GM21381 (cell line): ENCODE measurements around the gene ENAH.
"Not testable (repeated sequence)": the region's sequence is repeated elsewhere in the genome, so short reads cannot be mapped to it uniquely, and the experiment has no call there.

Experiments used
- ATAC-seq: cut with Tn5 transposase; IDR thresholded peaks from one replicate; pipeline ENCODE4 v1.9.1; 2021; ENCODE audit warnings: mild to moderate bottlenecking, moderate library complexity; ENCODE audit not compliant: unreplicated experiment

Gene ENAH

DNA sequence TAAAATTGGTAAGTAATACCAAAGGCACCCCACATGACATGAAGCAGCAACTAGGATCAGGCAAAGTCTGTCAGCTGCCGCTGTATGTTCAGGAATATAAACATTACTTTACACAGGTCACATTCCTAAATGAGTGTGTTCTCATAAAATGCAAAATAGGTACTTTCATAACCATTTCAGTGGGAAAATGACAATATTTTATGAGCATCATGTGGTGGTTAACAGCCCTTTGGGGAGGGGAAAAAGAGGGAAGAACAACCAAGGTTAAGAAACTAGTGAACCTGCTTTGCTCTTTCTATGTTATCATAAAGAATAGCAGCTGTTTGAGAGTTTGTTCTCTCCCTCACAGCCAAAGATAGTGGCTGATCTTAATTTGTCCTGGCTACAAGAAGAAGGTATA is 119.7 kb downstream of the ENAH start:
- ATAC-seq: no peak

DNA sequence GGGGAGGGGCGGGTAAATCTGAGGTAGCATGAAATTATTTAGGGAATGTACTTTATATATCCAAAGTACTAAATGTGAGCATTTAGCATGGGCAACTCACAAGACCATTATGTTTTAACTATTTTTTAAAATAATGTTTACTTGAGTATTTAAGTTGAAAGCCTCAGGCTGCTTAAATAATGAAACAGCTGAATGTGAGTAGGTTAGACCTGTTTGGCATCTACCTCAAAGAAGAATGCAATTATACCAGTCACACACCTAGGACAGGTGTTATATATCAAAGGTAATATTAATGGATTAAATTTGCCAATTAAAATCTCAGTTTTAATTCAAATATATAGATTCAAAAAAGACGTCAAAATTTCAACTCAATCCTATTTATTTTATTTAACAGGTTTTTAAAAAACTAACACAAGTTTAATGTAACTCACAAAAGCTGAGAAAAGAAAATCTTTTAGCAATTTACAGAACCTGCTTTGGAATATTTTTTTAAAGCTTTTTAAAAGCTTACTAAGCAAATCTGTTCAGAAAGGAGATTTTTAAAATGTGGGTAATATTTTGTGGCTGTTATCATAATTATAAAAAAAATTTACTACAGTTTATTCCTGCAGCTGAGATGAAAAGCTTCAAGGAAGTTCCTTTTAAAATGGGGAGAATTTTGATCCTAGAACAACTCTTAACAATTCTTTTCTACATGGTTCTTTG is 120.5 kb downstream of the ENAH start:
- no peak for ATAC-seq

DNA sequence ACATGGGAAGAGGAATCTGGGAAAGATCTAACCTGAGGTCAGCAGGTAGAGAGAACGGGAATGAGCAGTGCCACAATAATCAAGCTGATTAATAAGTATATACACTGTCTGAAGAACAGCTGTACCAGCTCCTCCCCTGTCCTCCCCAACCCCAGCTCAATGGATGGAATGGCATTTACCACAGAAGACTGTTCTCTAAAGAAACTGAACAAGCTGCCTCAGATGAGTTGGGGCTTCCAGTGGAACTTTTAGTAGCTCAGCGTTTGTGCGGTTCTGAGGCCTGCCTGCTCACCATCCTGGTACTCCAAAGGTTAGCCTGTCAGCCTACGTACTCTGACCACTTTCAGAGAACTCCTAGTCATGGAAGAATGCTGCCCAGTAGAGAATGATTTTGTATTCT is 123.2 kb downstream of the ENAH start:
- ATAC-seq: no peak

DNA sequence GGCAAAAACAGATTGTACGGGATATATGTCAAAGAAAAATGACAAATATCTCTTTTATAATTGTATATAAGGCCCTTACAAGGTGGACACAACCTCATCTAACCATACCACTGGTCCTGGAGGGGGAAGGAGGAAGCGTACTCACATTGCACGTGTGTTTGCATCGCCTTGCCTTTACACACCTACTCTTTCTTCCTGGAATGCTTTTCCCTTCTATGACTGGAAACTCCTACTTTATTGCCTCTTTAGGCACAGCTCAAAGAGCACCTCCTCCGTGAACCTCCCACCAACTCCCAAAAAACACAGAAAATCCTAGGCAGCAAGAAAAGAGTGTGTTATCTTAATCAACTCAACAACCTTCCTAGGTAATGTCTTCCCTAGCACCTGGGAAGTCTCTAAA is 125.3 kb downstream of the ENAH start:
- no peak for ATAC-seq

DNA sequence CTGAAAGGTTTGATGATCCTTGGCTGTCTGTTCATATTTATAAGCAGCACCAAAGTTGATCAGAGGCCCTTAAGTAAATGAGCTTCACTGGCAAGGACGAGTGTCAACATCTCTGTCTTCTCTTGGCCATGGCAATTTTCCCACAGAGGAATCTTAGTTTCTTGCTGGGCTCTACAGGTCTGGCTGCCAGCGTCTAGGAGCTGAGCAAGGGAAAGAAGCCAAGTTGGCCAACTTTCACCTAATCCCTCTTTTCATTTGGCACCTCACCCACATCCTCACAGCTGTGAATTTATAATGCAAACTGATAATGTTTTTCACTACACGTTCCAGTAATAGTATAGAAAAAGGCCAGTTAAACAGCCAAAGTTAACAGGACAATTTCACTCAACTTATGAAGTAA is 126.0 kb downstream of the ENAH start:
- no peak for ATAC-seq

DNA sequence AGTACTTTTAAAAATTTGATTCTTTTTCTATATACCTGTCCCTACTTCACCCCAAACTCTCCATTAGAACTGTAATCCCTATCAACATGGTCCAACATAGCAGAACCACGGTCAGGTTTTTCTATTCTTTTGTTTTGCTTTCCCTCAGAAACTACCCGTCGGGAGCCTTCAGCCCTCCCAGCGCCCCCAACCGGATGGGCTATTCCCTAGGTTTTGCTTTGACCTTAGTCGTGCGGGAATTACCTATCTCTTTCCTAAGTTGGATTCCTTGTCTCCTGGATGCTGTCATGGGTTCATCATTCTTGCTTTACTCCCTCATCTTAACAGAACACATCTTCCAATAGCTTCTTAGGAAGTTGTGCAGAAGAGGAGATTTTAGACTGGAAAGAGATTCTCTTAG is 127.5 kb downstream of the ENAH start:
- ATAC-seq: no peak

DNA sequence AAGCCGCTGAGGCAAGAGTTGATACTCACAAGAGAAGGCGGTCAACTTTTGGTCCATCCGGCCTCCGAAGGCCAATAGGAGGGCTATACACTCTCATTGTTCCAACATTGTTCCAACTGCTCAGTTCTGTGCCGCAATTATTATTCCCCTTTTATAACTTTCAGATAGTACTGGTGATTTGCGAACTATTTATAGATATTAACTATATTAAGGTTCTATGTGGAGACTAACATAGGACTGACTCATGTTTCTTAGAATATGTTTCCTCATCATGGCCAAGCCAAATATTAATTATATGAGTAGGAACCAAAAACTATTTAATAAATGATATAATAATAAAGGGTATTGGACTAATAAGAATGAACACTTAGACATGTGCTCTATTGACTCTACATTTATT is 128.4 kb downstream of the ENAH start:
- no peak for ATAC-seq

DNA sequence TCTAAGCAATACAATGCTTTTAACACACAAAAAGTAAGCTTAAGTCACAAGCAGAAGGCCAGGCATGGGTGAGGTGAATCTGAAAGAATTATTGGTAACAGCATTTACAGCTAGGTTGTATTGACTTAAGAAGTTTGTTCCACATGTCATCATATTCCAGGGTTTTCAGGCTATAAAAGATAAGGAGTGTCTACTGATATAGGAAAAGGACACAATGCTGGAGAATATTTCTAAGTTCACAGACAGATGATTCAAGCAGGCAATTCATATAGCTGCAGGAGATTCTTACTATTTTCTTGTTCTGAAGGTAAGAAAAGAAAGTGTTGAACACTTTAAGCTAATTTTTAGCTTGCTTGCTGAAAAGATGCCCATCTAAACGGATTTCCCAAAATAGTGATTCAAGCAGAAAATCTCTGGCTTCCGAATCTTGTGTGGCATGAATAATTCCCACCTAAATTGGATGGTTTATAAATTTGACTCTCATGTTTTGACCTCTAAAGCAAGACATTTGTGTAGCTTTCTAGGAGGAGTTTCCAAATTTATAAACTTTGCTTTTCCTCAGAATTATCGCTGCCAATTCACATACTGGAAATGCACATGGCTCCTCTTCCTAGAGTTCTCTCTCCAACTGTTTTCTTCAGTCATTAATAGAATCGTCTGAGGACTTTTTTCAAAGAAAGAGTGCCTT is 129.5 kb downstream of the ENAH start:
- ATAC-seq: no peak

DNA sequence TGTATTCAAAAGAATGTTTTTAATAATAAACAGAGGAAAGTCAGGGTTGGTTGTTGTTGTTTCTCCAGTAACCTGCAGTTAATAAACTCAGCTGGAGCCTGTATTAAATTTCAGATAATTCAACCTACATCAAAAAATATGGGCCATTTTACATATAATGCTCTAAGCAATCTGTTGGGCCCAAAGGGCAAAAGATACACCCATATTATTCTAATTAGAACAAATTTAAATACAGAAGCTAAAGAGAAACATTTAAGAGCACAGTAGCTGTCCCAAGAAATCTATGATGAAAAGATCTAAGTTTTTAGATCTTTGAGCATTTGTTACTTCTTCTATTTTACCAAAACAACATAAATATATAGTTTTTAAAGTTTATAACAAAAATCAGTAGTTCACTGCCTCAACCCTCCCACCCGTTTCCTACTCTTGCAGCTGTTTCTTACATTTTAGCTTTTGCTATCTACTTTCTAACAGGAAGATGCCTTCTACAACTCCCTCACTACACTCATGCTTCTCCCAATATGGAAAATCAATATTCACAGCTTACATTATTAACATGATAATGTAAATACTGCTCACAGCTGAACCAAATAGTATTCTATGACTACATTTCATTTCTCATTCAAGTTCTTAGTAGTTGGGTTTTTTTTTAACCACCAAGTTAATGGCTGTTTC is 130.2 kb downstream of the ENAH start:
- no peak for ATAC-seq

DNA sequence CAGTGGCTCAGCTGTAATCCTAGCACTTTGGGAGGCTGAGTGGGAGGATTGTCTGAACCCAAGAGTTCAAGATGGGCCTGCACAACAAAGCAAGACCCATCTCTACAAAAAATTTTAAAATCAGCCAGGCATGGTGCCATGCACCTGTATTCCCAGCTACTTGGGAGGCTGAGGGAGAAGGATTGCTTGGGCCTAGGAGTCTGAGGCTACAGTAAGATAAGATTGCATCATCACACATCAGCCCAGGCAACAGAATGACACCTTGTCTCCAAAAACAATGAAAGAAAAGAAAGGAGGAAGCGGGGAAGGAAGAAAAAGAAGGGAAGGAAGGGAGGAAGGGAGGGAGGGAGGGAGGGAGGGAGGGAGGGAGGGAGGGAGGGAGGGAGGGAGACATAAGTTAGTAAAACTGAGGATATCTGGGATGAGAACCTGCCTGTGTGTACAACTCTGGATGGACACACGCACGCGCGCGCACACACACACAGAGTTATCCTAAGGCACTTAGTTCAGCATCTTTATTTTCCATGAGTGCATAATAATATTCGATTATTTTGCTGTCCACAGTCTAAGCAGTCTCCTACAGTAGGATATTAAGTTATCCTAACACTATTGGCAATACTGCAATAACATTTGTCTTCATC is 132.2 kb downstream of the ENAH start:
- ATAC-seq: no peak

DNA sequence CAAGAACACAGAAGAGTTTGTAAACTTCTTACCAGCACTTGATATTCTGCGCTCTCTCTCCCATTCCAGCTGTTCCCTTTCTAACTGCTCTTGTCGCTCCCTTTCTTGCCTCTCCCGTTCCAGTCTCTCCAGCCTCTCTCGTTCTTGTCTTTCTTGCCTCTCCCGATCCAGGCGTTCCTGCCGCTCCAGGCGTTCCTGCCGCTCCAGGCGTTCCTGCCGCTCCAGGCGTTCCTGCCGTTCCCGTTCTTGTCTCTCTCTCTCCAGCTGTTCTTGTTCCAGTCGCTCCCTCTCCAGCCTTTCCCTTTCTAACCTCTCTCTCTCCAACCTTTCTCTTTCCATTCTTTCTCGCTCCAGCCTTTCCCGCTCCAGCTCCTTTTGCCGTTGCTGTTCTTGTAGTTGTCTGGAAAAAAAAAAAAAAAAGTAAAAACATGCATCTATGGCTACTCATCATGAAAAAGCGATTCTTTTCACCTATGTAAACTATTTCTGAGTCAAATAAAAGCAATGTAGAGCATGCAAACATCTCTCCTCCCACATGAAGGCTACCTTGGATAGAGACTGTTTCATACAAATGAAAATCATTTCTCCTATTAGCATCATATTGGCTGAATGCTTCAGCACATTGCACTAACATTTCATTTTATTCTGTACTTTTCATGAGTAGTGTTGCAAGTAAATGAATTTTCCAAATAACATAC is 133.6 kb downstream of the ENAH start:
- no peak for ATAC-seq

DNA sequence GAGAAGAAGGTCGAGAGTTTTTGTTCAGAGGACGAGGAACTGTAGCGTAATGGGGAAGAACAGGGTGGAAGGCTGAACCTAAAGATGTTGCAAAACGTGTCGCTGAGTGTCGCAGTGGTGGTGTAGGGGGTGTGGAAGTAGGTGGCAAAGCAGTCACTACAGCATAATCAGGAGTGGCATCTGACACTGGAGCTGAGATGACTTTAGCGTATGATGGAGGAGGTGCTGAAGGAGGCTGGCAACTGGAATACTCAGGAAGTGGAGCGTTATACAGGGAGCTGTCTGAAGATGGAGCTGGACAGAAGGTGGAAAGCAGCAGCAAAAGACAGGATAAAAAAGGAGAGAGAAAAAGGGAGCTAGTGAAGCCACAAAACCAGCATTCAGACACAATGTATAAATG is 135.2 kb downstream of the ENAH start:
- ATAC-seq: no peak

DNA sequence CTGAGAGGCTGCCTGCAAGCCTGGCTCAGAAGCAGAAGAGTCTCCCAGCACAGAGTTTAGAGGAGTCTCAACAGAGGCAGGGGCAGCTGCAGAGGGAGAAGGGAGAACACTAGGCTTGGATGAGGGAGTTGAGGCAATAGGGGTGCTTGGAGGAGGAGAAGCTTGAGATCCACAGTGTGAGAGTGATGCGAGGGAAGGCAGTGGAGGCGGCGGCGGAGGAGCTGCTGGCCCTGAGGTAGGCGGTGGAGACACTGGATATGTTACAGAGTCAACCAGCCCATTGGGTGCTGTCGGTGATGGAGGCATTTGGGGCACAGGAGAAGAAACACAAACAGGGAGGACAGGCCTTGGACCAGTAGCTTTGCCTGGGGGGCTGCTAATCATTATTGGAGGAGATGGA is 135.7 kb downstream of the ENAH start:
- ATAC-seq: no peak

DNA sequence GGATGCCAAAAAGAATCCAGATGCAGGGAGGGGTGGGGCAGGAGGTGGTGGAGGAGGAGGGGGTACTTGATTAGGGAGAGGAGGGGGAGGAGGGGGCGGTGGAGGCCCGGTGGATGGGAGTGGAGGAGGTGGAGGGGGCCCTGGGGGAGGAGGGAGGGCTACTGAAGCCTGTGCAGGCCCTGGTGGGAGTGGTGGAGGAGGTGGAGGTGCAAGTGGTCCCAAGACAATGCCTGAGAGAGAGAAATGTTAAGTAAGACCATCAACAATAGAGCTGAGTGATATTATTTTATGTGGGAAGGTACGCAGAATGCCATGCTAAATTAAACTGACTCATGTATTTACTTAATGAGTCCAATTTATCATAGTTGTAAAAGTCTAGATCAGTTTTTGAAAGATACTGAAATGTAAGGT is 138.2 kb downstream of the ENAH start:
- no peak for ATAC-seq

DNA sequence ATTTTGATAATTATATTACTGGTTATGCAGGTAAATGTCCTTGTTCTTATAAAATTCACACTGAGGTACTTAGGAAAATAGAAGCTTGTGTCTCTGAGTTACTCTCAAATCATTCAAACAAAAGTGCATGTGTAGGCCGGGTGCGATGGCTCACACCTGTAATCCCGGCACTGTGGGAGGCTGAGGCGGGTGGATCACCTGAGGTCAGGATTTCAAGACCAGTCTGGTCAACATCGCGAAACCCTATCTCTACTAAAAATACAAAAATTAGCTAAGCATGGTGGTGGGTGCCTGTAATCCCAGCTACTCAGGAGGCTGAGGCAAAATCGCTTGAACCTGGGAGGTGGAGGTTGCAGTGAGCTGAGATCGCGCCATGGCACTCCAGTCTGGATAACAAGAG is 139.3 kb downstream of the ENAH start:
- ATAC-seq: not testable (repeated sequence)

DNA sequence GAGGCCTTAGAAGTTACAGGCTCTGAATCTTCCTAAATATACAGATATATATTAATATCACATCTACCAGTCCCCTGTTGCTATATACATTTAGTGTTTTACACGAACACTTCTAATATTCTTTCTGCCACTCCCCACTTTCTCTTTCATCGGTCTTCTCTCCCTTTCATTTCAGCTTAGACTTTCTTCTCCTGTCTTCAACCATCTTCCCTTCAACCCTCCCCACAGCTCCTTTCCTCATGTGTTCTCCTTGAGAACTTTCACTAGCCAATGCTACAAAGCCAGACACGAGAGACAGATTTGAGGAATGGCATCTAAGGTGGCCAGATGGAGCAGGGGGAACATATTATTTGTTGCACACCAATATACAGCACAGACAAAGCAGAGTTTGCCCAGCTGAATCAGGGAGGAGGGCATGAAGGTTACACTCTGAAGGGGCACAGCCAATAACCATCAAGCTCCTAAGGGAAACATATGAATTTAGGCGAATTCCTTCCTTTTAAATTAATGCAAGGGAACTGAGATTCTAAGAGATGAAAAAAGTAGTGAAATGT is 141.0 kb downstream of the ENAH start:
- no peak for ATAC-seq

DNA sequence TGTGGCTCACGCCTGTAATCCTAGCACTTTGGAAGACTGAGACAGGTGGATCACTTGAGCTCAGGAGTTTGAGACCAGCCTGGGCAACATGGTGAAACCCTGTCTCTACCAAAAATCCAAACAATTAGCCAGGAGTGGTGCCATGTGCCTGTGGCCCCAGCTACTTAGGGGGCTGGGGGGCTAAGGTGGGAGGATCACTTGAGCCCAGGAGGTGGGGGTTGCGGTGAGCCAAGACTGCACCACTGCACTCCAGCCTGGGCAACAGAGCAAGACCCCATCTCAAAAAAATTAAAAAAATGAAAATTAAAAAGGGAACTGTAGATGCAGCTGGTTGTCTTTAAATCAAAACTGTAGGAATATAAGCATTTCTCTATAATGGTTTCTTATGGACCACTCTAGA is 142.2 kb downstream of the ENAH start:
- ATAC-seq: not testable (repeated sequence)

DNA sequence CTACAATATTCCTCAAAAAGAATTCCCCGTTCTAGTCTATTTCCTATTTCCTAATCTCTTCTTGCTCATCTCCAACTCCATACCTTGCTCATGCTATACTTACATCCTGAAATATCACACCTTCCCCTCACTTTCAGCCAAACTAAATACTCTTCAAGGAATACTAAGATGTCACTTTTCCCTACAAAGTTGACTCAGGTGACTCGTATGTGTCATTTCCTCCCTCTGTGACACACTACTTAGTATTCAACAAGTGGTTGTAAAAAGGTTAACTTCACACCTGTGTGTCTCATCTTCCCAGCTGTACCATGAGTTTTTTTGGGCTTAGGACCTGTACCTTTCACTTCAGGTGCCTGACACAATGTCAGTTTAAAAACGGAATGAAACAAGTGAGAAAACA is 143.2 kb downstream of the ENAH start:
- no peak for ATAC-seq

DNA sequence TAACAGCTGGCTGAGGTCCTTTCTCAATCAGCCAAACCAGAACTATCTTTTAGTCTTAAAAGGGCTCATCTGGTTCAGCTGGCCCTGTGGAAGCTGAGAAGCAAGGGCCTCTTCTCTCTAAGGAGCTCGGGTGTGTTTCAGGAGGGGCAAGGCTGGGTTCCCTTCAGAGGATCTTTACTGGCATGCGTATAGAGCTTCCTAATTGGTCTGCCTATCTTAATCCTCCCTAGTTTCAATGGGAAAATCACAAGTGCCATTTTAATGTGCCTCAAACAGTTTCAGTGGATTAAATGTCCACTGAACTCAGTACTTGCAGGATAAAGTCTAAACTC is 143.6 kb downstream of the ENAH start:
- ATAC-seq: no peak

DNA sequence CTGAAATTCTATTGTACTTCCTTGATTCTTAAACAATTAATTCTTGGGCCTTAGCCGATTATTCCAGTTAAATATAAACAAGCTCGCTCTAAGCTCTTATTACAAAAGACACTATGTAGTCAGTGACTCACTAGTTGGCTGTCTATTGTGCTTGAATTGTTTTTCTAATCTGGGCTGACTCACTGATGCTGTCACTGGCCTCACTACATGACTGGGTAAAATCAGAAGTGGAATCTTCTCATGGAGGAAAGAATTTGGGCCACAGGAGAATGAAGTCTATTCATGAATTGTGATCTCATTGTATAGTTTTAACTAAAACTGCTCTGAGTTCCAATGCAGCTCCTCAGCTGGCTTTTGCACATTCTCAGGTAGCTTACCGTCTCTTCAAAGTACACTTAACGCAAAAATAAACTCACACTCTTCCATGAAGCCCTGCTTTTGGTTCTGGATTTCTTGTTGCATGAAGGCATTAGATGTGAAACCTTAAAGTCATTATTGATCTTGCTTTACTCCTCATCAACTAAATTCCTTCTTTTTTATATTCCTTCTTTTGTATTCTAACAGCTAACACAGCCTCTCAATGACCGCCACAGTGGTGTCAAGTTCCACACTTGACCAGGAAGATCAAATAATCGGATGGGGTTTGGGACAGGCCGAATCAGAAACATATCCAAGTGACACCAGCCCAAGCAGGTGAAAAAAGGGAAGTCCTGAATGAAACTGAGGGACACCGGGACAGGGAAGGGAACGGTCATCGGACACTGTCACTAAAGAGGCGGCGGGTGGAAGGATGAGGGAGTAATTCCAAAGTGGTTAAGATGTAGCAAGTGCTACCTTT is 144.2 kb downstream of the ENAH start:
- ATAC-seq: no peak
